Measurements from ENCODE around the gene MAN2A1.

DNA sequence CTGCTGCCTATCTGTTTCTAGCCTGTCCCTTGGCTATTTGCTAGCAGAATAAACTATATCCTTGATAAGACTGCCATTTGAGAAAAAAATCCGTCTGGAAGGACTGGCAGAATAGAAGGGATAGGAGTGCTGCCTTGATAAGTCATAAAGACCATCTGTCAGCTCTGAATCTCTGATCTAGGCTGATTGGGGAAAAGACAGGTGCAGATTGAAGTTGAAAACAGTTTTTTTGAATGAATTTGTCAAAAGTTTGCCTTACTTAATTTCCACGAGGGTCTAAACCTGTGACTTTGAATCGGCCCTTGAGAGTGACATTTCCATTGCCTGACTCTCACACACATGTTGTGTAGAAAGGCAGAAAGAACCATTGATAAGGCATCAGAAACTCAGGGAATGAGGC is 218.6 kb downstream of the MAN2A1 start:
- no peak for TF ChIP-seq POLR2A (IDR thresholded peaks at IDR 0.05)
- TF ChIP-seq EP300 (IDR thresholded peaks at IDR 0.05), result no peak
- TF ChIP-seq CTCF (IDR thresholded peaks at IDR 0.05), result no peak
- no peak for TF ChIP-seq POLR2AphosphoS5 (IDR thresholded peaks at IDR 0.05)
